Spleen (tissue), 11 donors: Measurements from ENCODE around the gene MSI2. TPM values are rescaled to one million over a fixed set of nuclear protein-coding genes. Genes with fewer than 3 reads are reported as not detected.

Experiments
- DNase-seq: peaks from one replicate; pipeline ENCODE4 v3.0.0-alpha.2; 2020
- H3K27ac ChIP-seq, 8 donors: fragments of 200-600 bp; sonication (generic) in 7 of 8; 1 replicate in 4 of 8; 2 replicates in 4 of 8; pipeline versions ENCODE4 v1.5.0 to v1.8.0; 2016 to 2021; ENCODE audit warnings: inconsistent platforms in 4 of 8, mild to moderate bottlenecking in 4 of 8, moderate library complexity in 1 of 8
- H3K27me3 ChIP-seq, 7 donors: fragments of 200-600 bp; sonication (generic) in 6 of 7; replicated peaks in 1 of 7; 1 replicate in 4 of 7; 2 replicates in 3 of 7; pipeline versions ENCODE4 v1.5.0 to v1.8.0; 2016 to 2021; ENCODE audit warnings: inconsistent platforms in 3 of 7, mild to moderate bottlenecking in 1 of 7
- H3K36me3 ChIP-seq, 6 donors: fragments of 200-600 bp; sonication (generic) in 5 of 6; 1 replicate in 4 of 6; 2 replicates in 2 of 6; pipeline versions ENCODE4 v1.5.0 to v1.8.0; 2016 to 2021; ENCODE audit warnings: inconsistent platforms in 2 of 6
- H3K4me1 ChIP-seq, 6 donors: fragments of 200-600 bp; sonication (generic) in 5 of 6; 1 replicate in 3 of 6; 2 replicates in 3 of 6; pipeline versions ENCODE4 v1.5.0 to v1.8.0; 2016 to 2021; ENCODE audit warnings: inconsistent platforms in 3 of 6
- H3K4me3 ChIP-seq, 8 donors: fragments of 200-600 bp; sonication (generic) in 7 of 8; 1 replicate in 4 of 8; 2 replicates in 4 of 8; pipeline versions ENCODE4 v1.5.0 to v1.8.0; 2016 to 2021; ENCODE audit warnings: inconsistent platforms in 4 of 8, mild to moderate bottlenecking in 4 of 8, moderate library complexity in 2 of 8
- H3K9me3 ChIP-seq, 8 donors: fragments of 200-600 bp; sonication (generic) in 7 of 8; 1 replicate in 4 of 8; 2 replicates in 4 of 8; pipeline versions ENCODE4 v1.5.0 to v1.8.0; 2016 to 2021; ENCODE audit warnings: inconsistent platforms in 4 of 8
- CTCF ChIP-seq, 11 experiments: fragments of 200-600 bp in 7 of 11; fragments of 450-650 bp in 4 of 11; sonication (generic) in 4 of 11; IDR thresholded peaks in 8 of 11; conservative IDR thresholded peaks in 3 of 11; 1 replicate in 7 of 11; 2 replicates in 4 of 11; pipeline versions ENCODE4 v1.4.0 to v1.8.0; 2016 to 2021; ENCODE audit warnings: antibody characterized with exemption in 11 of 11, inconsistent platforms in 4 of 11, mild to moderate bottlenecking in 1 of 11
- POLR2A ChIP-seq, 3 donors: fragments of 450-650 bp; IDR thresholded peaks; one replicate each; pipeline ENCODE4 v1.5.1; 2017; ENCODE audit warnings: antibody characterized with exemption in 3 of 3, mild to moderate bottlenecking in 1 of 3
- POLR2AphosphoS5 ChIP-seq, 3 donors: sonication (generic); formaldehyde crosslinking; IDR thresholded peaks; one replicate each; pipeline ENCODE4 v1.5.1; 2017; ENCODE audit warnings: antibody characterized with exemption in 3 of 3
- WGBS, 5 donors: extraction: QIAGEN DNeasy Blood & Tissue Kit in 3 of 5; methylation state at CpG; one replicate each; pipeline versions ENCODE4 v1.1.5 to v1.1.7; 2013 to 2018; 5-methylcytosine and 5-hydroxymethylcytosine counted together
- intact Hi-C: fragments of 100-400 bp; cut with DNase I; formaldehyde crosslinking; loops from one replicate; pipeline ENCODE4 v1.15.0; 2023; ENCODE audit warnings: low total_unique reads
- polyA plus RNA-seq, 3 donors: library from polyadenylated mRNA; stranded (reverse); fragments of 200-250 nt; gene quantifications; one replicate each; pipeline ENCODE4 v1.2.1, GENCODE V29; 2013
- total RNA-seq, 7 donors: library from RNA; depleted of rRNA in 3 of 7; stranded (reverse); fragments of >200 nt in 3 of 7; fragmentation: NEBNext Ultra II Directional in 4 of 7; extraction: Animal tissue kit (Norgen Biotek cat#: 25700) in 4 of 7; gene quantifications; one replicate each; pipeline versions ENCODE4 v1.1.0 to v1.2.1, GENCODE V29; 2016 to 2021
- donor health status: healthy with polysubstance abuse.
- donor health status: DM: no; HTN: no; CAD: no; lungs with moderate emphysema.
- donor health status: DM: no; HTN: no; CAD: no.
- donor health status: Bipolar disorder and iron deficiency.
- donor health status: healthy.
- donor health status: DM: no; HTN: no; CAD: no.
- donor health status: DM: yes; HTN: yes; CAD: no.

The MSI2 gene
- total and polyA plus RNA-seq, 10 donors = 9.8 to 131 (median 64.7) TPM

- Histone ChIP-seq H3K4me1 (peaks cover 0 to 15% (median 4%) of the 10 kb centered on the region in 6 donors), H3K36me3 (peaks cover 0 to 92% (median 17%) of the 10 kb centered on the region in 6 donors), H3K4me3 (no peak overlapping the region), H3K27ac (no peak overlapping the region), H3K27me3 (no peaks in the 10 kb centered on the region), H3K9me3 (no peaks in the 10 kb centered on the region)
- DNase-seq = no peak
- TF ChIP-seq POLR2A (IDR thresholded peaks at IDR 0.05) (no peak), POLR2AphosphoS5 (IDR thresholded peaks at IDR 0.05) (no peak), CTCF (IDR thresholded peaks at IDR 0.05 in 8 of 11, conservative IDR thresholded peaks at IDR 0.05 in 3 of 11) (no peak)
- 87 to 96% (median 92%) methylated on average over 6 of the region's 6 CpGs for WGBS, 5 donors
- intact Hi-C loops = no loop called here
These were observed 17.2 kb downstream of the MSI2 start for GRCh38 chr17:57273490-57273889.

- 87 to 95% (median 92%) methylated on average over 3 of the region's 3 CpGs for WGBS, 5 donors
- TF ChIP-seq CTCF (IDR thresholded peaks at IDR 0.05 in 8 of 11, conservative IDR thresholded peaks at IDR 0.05 in 3 of 11) (no peak), POLR2AphosphoS5 (IDR thresholded peaks at IDR 0.05) (no peak), POLR2A (IDR thresholded peaks at IDR 0.05) (no peak)
- Histone ChIP-seq H3K36me3 (peaks cover 0 to 92% (median 21%) of the 10 kb centered on the region in 6 donors), H3K27ac (no peak overlapping the region), H3K4me1 (peaks cover 0 to 15% (median 4%) of the 10 kb centered on the region in 6 donors), H3K4me3 (no peak overlapping the region), H3K27me3 (no peaks in the 10 kb centered on the region), H3K9me3 (no peaks in the 10 kb centered on the region)
- no peak for DNase-seq
- intact Hi-C loops = no loop called here
These were observed 17.8 kb downstream of the MSI2 start for GRCh38 chr17:57274162-57274561.

- peaks cover 0 to 89% (median 22%) of the 10 kb centered on the region in 6 donors for H3K36me3 ChIP-seq
- H3K4me1 ChIP-seq = peaks cover 0 to 15% (median 4%) of the 10 kb centered on the region in 6 donors
- no peak for TF ChIP-seq CTCF (IDR thresholded peaks at IDR 0.05 in 8 of 11, conservative IDR thresholded peaks at IDR 0.05 in 3 of 11)
- no peak for TF ChIP-seq POLR2AphosphoS5 (IDR thresholded peaks at IDR 0.05)
- no peak for TF ChIP-seq POLR2A (IDR thresholded peaks at IDR 0.05)
- 86 to 96% (median 89%) methylated on average over 6 of the region's 6 CpGs for WGBS, 5 donors
- H3K27ac ChIP-seq = no peak overlapping the region
- no peaks in the 10 kb centered on the region for H3K27me3 ChIP-seq
- DNase-seq = no peak
- H3K4me3 ChIP-seq = no peak overlapping the region
- intact Hi-C loops = no loop called here
- no peaks in the 10 kb centered on the region for H3K9me3 ChIP-seq
These were observed 18.9 kb downstream of the MSI2 start for GRCh38 chr17:57275071-57275764.

- Histone ChIP-seq H3K27ac (no peak overlapping the region), H3K4me3 (no peak overlapping the region), H3K4me1 (peaks cover 0 to 10% (median 5%) of the 10 kb centered on the region in 6 donors), H3K27me3 (no peaks in the 10 kb centered on the region), H3K36me3 (peaks cover 0 to 82% (median 22%) of the 10 kb centered on the region in 6 donors), H3K9me3 (no peaks in the 10 kb centered on the region)
- intact Hi-C loops = no loop called here
- DNase-seq = no peak
- WGBS, 5 donors = 63 to 84% (median 75%) methylated on average over 9 of the region's 9 CpGs
- TF ChIP-seq POLR2AphosphoS5 (IDR thresholded peaks at IDR 0.05) = no peak
- no peak for TF ChIP-seq POLR2A (IDR thresholded peaks at IDR 0.05)
- TF ChIP-seq CTCF (IDR thresholded peaks at IDR 0.05 in 8 of 11, conservative IDR thresholded peaks at IDR 0.05 in 3 of 11) = no peak
These were observed 20.3 kb downstream of the MSI2 start for GRCh38 chr17:57276621-57277020.
